NCI-H2227 treated with DMSO at 0.1 percent for 48 hours (cell line): Measurements from ENCODE around the gene ATP8B3.

Experiments
- DNase-seq: peaks from one replicate; lab custom pipeline; 2025; lab: John Stamatoyannopoulos, UW

The ATP8B3 gene

DNA sequence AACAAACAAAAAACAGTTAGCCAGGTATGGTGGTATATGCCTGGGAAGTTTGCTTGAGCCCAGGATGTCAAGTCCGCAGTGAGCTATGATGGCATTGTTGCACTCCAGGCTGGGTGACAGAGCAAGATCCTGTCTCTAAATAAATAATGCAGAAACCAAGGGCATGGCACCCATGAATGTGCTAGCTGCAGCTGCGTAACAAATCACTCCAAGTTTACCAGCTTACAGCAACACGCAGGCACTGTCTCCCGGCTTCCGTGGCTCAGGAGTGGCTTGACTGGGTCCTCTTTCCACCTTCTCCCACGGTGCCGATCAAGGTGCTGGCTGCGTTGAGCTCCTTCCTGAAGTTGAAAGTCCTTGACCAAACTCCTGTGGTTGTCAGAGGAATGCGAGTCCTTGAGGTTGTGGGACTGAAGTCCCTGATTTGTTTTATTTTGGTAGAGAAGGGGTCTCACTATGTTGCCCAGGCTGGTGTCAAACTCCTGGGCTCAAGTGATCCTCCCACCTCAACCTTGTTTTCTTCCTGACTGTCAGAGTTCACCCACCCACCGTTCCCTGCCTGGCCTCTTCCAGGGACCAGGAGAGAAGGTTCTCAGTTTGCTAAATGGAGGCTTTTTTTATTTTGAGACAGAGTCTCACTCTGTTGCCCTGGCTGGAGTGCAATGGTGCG lies 72.0 kb downstream of the ATP8B3 start:
- no peak for DNase-seq

DNA sequence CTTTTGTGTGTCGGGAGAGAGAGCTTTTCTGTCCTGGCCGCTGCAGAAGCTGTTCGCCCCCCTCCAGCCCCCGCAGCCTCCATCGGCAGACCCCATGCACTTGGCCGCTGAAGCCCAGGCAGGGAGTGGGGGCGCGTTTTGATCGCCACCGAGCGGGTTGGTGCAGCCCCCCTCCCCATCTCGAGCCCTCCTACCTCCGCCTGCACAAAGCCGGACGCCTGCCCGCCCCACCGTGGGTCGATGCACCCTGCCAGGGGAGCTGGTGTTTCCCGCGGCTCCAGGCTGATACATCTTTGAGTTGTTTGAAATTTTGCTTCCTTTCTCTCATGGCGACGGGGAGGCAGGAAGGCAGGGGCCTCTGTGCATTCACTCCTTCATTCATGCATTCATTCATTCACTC lies 75.1 kb downstream of the ATP8B3 start:
- no peak for DNase-seq

GRCh38 chr19:1736280-1736679 lies 75.8 kb downstream of the ATP8B3 start:
- DNase-seq, result no peak

- no peak for DNase-seq
Observed at GRCh38 chr19:1734321-1734966, 77.6 kb downstream of the ATP8B3 start.
